Muscle of leg (tissue), 11 donors: ENCODE measurements around the gene CCDC85C. TPM values are rescaled to one million over a fixed set of nuclear protein-coding genes. Genes with fewer than 3 reads are reported as not detected.

ENCODE experiments used
- DNase-seq: peaks from one replicate; pipeline ENCODE4 v3.0.0; 2013
- H3K27ac ChIP-seq: one replicate; pipeline ENCODE4 v1.5.1; 2013; ENCODE audit warnings: mild to moderate bottlenecking, low read length, control low read depth
- H3K27me3 ChIP-seq: one replicate; pipeline ENCODE4 v1.6.1; 2013; ENCODE audit warnings: low read length; ENCODE audit not compliant: control insufficient read depth, insufficient read depth
- H3K36me3 ChIP-seq: one replicate; pipeline ENCODE4 v1.6.1; 2013; ENCODE audit warnings: low read length; ENCODE audit not compliant: control insufficient read depth, insufficient read depth
- H3K4me1 ChIP-seq: one replicate; pipeline ENCODE4 v1.6.1; 2013; ENCODE audit warnings: low read length; ENCODE audit not compliant: control insufficient read depth, insufficient read depth
- H3K4me3 ChIP-seq: one replicate; pipeline ENCODE4 v1.5.1; 2013; ENCODE audit warnings: low read length, control low read depth
- H3K9me3 ChIP-seq: replicated peaks from 2 replicates; pipeline ENCODE4 v1.6.1; 2013; ENCODE audit warnings: low read depth, low read length; ENCODE audit not compliant: control insufficient read depth
- WGBS: methylation state at CpG from one replicate; pipeline ENCODE4 v1.1.5; 2013; ENCODE audit warnings: missing lambda C conversion rate; ENCODE audit not compliant: insufficient coverage; 5-methylcytosine and 5-hydroxymethylcytosine counted together
- polyA plus RNA-seq, 8 donors: library from polyadenylated mRNA; unstranded; fragments of 120-200 nt; gene quantifications; one replicate each; pipeline versions ENCODE4 v1.2.1 to v1.2.3, GENCODE V29; 2013; ENCODE audit warnings: inconsistent platforms in 1 of 8, low replicate concordance in 1 of 8; ENCODE audit not compliant: insufficient read length in 8 of 8, insufficient read depth in 1 of 8
- total RNA-seq: library from RNA; stranded (reverse); fragments of 120-200 nt; gene quantifications from one replicate; pipeline ENCODE4 v1.2.4, GENCODE V29; 2013

CCDC85C gene
- total and polyA plus RNA-seq, 9 donors, result 3.2 to 6.5 (median 4.1) TPM

DNA sequence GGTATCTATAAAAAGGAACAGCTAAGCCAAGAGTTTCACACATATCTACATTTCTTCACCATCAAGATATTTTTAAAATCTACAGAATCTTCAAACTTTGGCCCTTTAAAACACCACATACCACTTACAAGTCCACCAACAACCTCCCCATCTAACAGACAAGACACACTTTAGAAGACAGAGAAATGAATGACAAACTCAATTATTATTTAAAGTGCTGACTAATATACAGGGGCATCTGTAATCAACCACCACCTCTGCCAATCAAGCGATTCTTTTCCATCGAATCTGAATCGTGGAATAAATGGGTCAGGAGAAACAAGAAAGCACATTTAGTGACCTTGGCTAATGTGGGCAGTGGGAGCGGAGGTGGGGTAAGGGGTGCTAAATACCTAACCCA, 131.1 kb downstream of the CCDC85C start:
- no CpG with 5 or more reads among the region's 4 CpGs for WGBS
- H3K9me3 ChIP-seq, result no peaks in the 10 kb centered on the region
- H3K27ac ChIP-seq, result no peak overlapping the region
- DNase-seq, result no peak
- no peak overlapping the region for H3K4me3 ChIP-seq
- H3K4me1 ChIP-seq, result peaks cover 9% of the 10 kb centered on the region
- H3K27me3 ChIP-seq, result no peaks in the 10 kb centered on the region
- no peaks in the 10 kb centered on the region for H3K36me3 ChIP-seq

- WGBS, result 76% methylated on average over 4 of the region's 7 CpGs
- DNase-seq, result no peak
- Histone ChIP-seq H3K4me1 (peaks cover 18% of the 10 kb centered on the region), H3K36me3 (no peaks in the 10 kb centered on the region), H3K27me3 (no peaks in the 10 kb centered on the region), H3K9me3 (no peaks in the 10 kb centered on the region), H3K27ac (no peak overlapping the region), H3K4me3 (no peak overlapping the region)
These were observed 132.3 kb downstream of the CCDC85C start for GRCh38 chr14:99471731-99472130.

DNA sequence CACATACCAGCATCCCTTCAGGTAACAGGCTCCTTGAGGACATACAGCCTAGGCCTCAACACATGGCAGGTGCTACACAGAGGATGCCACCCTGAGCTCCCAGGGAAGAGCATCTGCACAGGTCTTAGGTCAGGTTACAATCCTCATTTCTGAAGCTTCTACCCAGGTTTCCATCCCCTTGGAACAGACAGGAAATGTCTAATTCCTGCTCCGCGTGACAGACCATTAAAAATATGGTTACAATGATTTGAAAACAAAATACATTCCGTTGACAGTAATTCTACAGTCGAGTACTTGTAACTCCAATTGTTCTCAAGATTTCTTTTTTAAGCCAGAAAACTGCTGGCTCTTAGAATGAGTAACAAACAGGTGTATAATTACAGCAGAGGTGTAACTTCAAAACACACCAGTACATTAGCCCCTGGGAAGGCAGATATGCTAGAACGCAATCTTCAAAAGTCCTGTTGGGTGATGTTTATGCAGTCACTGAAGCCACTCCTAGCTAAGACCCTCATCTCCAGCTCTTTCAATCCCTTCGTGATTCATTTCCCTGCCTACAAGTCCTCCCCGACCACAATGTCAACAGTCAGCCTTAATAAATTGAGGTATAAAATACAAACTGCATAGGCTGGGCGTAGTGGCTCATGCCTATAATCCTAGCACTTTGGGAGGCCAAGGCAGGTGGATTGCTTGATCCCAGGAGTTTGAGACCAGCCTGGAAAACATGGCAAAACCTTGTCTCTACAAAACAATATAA, 135.0 kb downstream of the CCDC85C start:
- Histone ChIP-seq H3K36me3 (peaks cover 16% of the 10 kb centered on the region), H3K4me1 (peaks cover 23% of the 10 kb centered on the region), H3K9me3 (no peaks in the 10 kb centered on the region), H3K27me3 (no peaks in the 10 kb centered on the region), H3K4me3 (no peak overlapping the region), H3K27ac (no peak overlapping the region)
- DNase-seq, result no peak
- WGBS, result no CpG with 5 or more reads among the region's 8 CpGs

- no peak for DNase-seq
- H3K27me3 ChIP-seq, result no peaks in the 10 kb centered on the region
- H3K4me1 ChIP-seq, result peaks cover 23% of the 10 kb centered on the region
- no peak overlapping the region for H3K4me3 ChIP-seq
- WGBS, result 80% methylated on average over 2 of the region's 4 CpGs
- H3K9me3 ChIP-seq, result no peaks in the 10 kb centered on the region
- H3K36me3 ChIP-seq, result peaks cover 21% of the 10 kb centered on the region
- peak overlapping the region; percentile 44 for H3K27ac ChIP-seq
These were observed 135.9 kb downstream of the CCDC85C start for GRCh38 chr14:99468081-99468480.

GRCh38 chr14:99467336-99468078, 136.5 kb downstream of the CCDC85C start:
- Histone ChIP-seq H3K27me3 (no peaks in the 10 kb centered on the region), H3K27ac (peak overlapping the region; percentile 54), H3K9me3 (no peaks in the 10 kb centered on the region), H3K36me3 (peaks cover 24% of the 10 kb centered on the region), H3K4me3 (no peak overlapping the region), H3K4me1 (peaks cover 23% of the 10 kb centered on the region)
- 57% methylated on average over 6 of the region's 9 CpGs for WGBS
- peak; percentile 56 for DNase-seq

DNA sequence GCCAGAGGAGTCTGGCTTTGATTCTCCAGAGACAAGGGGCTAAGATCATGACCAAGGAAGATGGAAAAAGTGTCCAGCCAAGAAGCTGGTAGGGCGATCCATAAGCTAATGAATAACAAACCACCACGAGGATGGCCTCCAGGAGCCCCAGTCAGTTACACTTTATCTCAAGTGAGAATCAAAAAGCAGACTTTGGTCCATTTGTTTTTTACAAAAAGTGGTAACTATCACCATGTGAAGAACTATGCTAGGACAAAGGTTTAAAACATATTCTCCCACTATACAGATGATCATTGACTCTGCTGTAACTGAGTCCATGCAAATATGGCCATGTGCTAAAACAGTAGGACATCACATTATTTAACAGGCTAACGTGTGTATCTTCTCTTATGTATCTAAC, 137.2 kb downstream of the CCDC85C start:
- WGBS, result 100% methylated on average over 1 of the region's 3 CpGs
- H3K4me1 ChIP-seq, result peaks cover 23% of the 10 kb centered on the region
- H3K36me3 ChIP-seq, result peaks cover 31% of the 10 kb centered on the region
- H3K27ac ChIP-seq, result no peak overlapping the region
- DNase-seq, result no peak
- H3K4me3 ChIP-seq, result no peak overlapping the region
- H3K27me3 ChIP-seq, result no peaks in the 10 kb centered on the region
- H3K9me3 ChIP-seq, result no peaks in the 10 kb centered on the region

GRCh38 chr14:99465288-99465687, 138.7 kb downstream of the CCDC85C start:
- 99% methylated on average over 9 of the region's 9 CpGs for WGBS
- H3K27ac ChIP-seq, result no peak overlapping the region

GRCh38 chr14:99463974-99464373, 140.0 kb downstream of the CCDC85C start:
- Histone ChIP-seq H3K27ac (no peak overlapping the region), H3K36me3 (peaks cover 42% of the 10 kb centered on the region), H3K9me3 (no peaks in the 10 kb centered on the region), H3K27me3 (no peaks in the 10 kb centered on the region), H3K4me3 (no peak overlapping the region), H3K4me1 (peaks cover 21% of the 10 kb centered on the region)
- no peak for DNase-seq
- WGBS, result 20% methylated on average over 1 of the region's 4 CpGs

More at GRCh38 chr14:99465288-99465687, 138.7 kb downstream of the CCDC85C start:
- Histone ChIP-seq H3K4me1 (peaks cover 23% of the 10 kb centered on the region), H3K4me3 (no peak overlapping the region), H3K36me3 (peaks cover 37% of the 10 kb centered on the region), H3K9me3 (no peaks in the 10 kb centered on the region), H3K27me3 (no peaks in the 10 kb centered on the region)
- DNase-seq, result no peak

- Histone ChIP-seq H3K4me1 (peaks cover 7% of the 10 kb centered on the region), H3K27me3 (no peaks in the 10 kb centered on the region), H3K4me3 (no peak overlapping the region), H3K36me3 (peaks cover 51% of the 10 kb centered on the region), H3K27ac (no peak overlapping the region), H3K9me3 (no peaks in the 10 kb centered on the region)
- no CpG with 5 or more reads among the region's 6 CpGs for WGBS
- DNase-seq, result no peak
These were observed 141.8 kb downstream of the CCDC85C start for GRCh38 chr14:99462210-99462609.

DNA sequence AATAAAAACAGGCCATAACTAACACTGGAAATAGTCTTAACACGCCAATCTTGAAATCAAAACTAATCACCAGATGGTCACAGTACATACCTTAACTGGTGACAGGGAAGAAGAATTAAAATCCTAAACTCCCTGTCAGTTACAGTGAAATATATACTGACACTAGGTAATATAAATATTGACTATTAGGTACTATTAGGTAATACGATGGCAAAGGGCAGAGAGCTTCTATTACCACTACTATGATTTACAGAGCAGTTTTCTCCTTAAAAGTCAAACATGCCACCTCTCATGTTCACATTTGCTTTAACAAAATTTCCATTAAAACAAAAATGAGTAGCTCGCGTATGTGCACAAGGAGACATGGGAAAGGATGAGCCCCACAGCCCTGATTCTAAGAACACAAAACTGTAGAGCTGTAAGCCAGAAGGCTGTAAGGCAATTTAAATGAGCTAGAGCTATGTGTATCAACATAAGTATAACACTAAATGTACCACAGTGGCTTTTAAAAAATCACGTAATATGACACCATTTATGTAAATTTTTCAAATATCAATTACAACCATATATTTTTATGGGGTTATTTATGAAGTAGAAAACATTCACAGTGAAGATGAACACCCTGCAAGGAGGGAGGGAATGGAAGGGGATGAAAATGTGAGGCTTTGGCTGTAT, 142.5 kb downstream of the CCDC85C start:
- no peak overlapping the region for H3K27ac ChIP-seq
- peaks cover 54% of the 10 kb centered on the region for H3K36me3 ChIP-seq
- no CpG with 5 or more reads among the region's 5 CpGs for WGBS

More for the DNA sequence above, 142.5 kb downstream of the CCDC85C start:
- H3K4me1 ChIP-seq, result peaks cover 4% of the 10 kb centered on the region
- no peak for DNase-seq
- no peaks in the 10 kb centered on the region for H3K9me3 ChIP-seq
- H3K27me3 ChIP-seq, result no peaks in the 10 kb centered on the region
- H3K4me3 ChIP-seq, result no peak overlapping the region
